GM21367 (cell line): ENCODE data around the gene ITGAX.
"Not testable (repeated sequence)": the region's sequence is repeated elsewhere in the genome, so short reads cannot be mapped to it uniquely, and the experiment has no call there.

ENCODE experiments used
- ATAC-seq: cut with Tn5 transposase; IDR thresholded peaks from one replicate; pipeline ENCODE4 v1.9.1; 2021; ENCODE audit not compliant: unreplicated experiment

Gene ITGAX

DNA sequence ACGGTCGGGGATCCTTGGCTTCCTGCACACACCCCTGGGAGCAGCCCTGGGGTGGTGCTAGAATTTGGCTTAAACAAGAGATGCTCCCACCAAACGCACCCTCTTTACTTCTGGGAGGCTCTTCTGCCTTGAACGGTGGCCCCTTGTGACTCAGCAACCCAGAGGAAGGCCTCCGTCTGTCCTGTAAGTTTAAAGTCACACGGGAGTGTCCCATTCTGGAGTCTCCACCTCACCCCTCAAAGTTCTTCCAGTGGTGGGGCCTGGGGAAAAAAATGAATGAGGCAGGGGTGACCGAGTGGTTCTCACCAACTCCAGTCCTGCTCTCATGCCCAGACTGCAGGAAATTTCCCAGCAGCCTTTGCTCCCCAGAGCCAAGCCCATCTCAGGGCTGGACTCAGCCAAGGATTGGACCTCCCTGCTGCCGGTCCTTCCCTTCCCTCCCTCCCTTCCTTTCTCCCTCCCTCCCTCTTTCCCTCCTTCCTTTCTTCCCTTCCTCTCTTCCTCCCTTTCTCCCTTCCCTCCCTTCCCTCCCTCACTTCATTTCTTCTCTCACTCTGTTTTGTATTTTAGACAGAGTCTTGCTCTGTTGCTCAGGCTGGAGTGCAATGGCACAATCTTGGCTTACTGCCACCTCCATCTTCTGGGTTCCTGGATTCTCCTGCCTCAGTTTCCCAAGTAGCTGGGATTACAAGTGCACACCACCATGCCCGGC, 49.5 kb downstream of the ITGAX start:
- ATAC-seq = no peak

DNA sequence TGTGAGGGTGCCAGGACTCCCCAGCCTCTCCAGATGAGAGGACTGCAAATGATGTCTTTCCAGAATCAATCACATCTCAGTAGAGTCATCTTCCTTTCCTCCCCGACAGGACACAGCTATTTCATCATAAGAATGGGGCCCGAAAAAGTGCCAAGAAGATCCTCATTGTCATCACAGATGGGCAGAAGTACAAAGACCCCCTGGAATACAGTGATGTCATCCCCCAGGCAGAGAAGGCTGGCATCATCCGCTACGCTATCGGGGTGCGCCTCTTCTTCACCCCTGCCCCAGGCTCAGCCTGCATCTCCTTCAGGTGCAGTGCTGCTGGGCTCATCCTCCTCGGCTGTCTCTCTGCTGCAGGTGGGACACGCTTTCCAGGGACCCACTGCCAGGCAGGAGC, 52.4 kb downstream of the ITGAX start:
- ATAC-seq = no peak

- ATAC-seq = no peak
Measured at GRCh38 chr16:31409433-31409832, 54.5 kb downstream of the ITGAX start.

- no peak for ATAC-seq
Measured at GRCh38 chr16:31410082-31410481, 55.1 kb downstream of the ITGAX start.

- no peak for ATAC-seq
Measured at GRCh38 chr16:31411024-31411844, 56.3 kb downstream of the ITGAX start.

DNA sequence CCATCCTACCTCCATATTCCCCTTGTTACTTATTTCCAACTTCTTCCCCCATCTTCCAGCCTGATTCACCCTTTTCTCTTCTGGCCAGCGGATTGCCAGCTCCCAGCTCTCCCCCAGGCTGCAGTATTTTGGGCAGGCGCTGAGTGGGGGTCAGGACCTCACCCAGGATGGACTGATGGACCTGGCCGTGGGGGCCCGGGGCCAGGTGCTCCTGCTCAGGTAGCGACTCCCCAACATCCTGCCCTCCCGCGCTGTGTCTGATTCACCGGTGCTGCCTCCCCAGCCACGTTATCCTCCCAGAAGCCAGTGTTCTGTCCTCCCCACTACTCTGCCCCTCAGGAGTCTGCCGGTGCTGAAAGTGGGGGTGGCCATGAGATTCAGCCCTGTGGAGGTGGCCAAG, 57.8 kb downstream of the ITGAX start:
- ATAC-seq = no peak

- ATAC-seq = no peak
Measured at GRCh38 chr16:31413381-31413780, 58.4 kb downstream of the ITGAX start.

DNA sequence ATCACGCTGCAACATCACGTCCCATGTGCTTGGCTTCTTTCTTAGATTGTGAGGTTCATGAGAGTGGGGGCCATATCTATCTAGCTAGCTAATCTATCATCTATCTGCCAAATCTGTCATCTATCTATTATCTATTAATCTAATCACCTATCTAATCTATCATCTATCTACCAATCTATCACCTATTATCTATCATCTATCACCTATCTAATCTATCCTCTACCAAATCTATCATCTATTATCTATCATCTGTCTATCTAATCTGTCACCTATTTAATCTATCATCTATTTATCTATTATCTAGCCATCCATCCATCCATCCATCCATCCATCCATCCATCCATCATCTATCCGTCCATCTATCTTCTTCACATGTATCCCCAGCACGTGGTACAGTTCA, 59.0 kb downstream of the ITGAX start:
- no peak for ATAC-seq

DNA sequence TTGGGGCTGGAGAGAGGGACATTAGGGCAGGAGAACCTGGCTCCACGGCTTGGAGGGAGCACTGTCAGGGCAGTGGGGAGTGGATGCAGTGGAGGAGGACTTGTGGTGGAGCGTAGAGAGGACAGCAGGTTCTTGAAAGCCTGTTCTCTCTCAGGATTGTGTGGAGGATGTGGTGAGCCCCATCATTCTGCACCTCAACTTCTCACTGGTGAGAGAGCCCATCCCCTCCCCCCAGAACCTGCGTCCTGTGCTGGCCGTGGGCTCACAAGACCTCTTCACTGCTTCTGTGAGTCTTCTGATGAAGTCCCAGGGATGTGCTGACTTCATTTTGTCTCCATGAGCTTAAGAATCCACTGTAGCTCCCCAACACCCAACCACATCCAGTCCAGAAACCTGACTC, 59.7 kb downstream of the ITGAX start:
- ATAC-seq = no peak

DNA sequence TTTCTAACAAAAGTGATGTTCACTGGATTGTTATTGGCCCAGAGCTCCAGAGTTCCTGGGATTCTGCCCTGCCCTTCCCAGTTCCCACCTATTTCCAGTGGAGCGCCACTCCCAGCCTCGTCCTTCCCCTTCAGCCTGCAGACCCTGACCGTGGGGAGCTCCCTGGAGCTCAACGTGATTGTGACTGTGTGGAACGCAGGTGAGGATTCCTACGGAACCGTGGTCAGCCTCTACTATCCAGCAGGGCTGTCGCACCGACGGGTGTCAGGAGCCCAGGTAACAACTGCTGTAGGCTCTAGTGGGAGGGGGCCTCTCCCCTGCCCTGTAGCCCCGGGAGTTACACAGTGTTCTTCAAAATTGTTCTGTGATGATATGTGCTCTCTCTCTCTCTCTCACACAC, 61.4 kb downstream of the ITGAX start:
- no peak for ATAC-seq

DNA sequence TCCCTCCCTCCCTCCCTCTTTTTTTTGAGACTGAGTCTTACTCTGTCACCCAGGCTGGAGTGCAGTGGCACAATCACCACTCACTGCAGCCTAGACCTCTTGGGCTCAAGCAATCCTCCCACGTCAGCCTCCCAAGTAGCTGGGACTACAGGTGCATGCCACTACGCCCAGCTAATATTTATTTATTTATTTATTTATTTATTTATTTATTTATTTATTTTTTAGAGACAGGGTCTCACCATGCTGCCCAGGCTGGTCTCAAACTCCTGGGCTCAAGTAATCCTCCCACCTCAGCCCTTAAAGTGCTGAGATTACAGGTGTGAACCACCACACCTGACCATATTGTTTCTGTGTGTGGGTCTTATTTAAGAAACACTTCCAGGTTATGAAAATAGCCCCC, 62.1 kb downstream of the ITGAX start:
- ATAC-seq = not testable (repeated sequence)

GRCh38 chr16:31417916-31418315, 62.9 kb downstream of the ITGAX start:
- no peak for ATAC-seq

GRCh38 chr16:31420037-31420436, 65.1 kb downstream of the ITGAX start:
- ATAC-seq = no peak

- ATAC-seq = no peak
Measured at GRCh38 chr16:31421587-31421986, 66.6 kb downstream of the ITGAX start.

GRCh38 chr16:31423241-31423640, 68.3 kb downstream of the ITGAX start:
- ATAC-seq = no peak

- no peak for ATAC-seq
Measured at GRCh38 chr16:31423801-31424200, 68.8 kb downstream of the ITGAX start.

GRCh38 chr16:31427441-31428278, 72.7 kb downstream of the ITGAX start:
- ATAC-seq = no peak

DNA sequence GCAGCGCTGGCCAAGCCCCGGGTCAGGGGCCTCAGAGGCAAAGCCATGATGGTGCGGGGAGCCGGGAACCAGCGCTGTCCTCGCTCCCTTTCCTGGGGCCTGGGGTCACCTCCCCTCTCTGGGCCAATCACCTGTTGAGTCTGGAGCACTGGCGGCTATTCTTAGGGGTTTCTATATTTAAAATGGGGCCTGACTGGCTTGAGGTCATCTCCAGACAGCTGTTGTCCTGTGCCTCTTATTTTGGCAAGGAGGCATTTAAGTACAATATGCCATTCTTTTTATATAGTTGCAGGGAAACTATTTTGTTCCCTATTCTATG, 73.3 kb downstream of the ITGAX start, which contains the start of gene COX6A2:
TSS of gene COX6A2 (minus strand) at position 82 of the 319 bp plus-strand sequence. CDS start at position 47, 35 bp downstream.
- ATAC-seq = no peak

- ATAC-seq = no peak
Measured at GRCh38 chr16:31428638-31429247, 73.8 kb downstream of the ITGAX start.

- ATAC-seq = no peak
Measured at GRCh38 chr16:31429314-31429713, 74.3 kb downstream of the ITGAX start.

GRCh38 chr16:31429796-31430195, 74.8 kb downstream of the ITGAX start:
- ATAC-seq = no peak
